Mammary epithelial cell (primary cell): Measurements from ENCODE around the gene SRPK1.

Experiments used
- CTCF ChIP-seq, 2 donors: IDR thresholded peaks in 1 of 2; conservative IDR thresholded peaks in 1 of 2; 2 replicates each; pipeline ENCODE4 v1.5.1; 2011 to 2012; ENCODE audit warnings: inconsistent platforms in 2 of 2, low read length in 2 of 2, mild to moderate bottlenecking in 2 of 2, control low read depth in 1 of 2, low read depth in 1 of 2; ENCODE audit not compliant: insufficient read depth in 1 of 2; ENCODE audit errors: extremely low read depth in 1 of 2
- EZH2 ChIP-seq: IDR thresholded peaks from 2 replicates; pipeline ENCODE4 v1.6.1; 2012; ENCODE audit warnings: low read length, inconsistent platforms, borderline replicate concordance

GRCh38 chr6:35798706-35799105 is 122.2 kb downstream of the SRPK1 start:
- no peak for TF ChIP-seq EZH2
- no peak for TF ChIP-seq CTCF (conservative IDR thresholded peaks at IDR 0.05 in 1 of 2, IDR thresholded peaks at IDR 0.05 in 1 of 2; ENCODE audit: extremely low read depth in 1 of 2, insufficient read depth in 1 of 2, low read depth in 1 of 2, low read length in 2 of 2)
